Glutamatergic neuron (in vitro differentiated cells): ENCODE data around the gene TOP1. TPM values are rescaled to one million over a fixed set of nuclear protein-coding genes. Genes with fewer than 3 reads are reported as not detected.

Experiments used
- DNase-seq: peaks from one replicate; pipeline ENCODE4 v3.0.0; 2022
- H3K27ac Mint-ChIP-seq: one replicate; pipeline ENCODE4 v1.8.0; 2020; ENCODE audit warnings: mild to moderate bottlenecking, mixed read lengths, inconsistent platforms; ENCODE audit not compliant: unreplicated experiment
- H3K27me3 Mint-ChIP-seq: one replicate; pipeline ENCODE4 v1.8.0; 2020; ENCODE audit warnings: mild to moderate bottlenecking, moderate library complexity, mixed read lengths, inconsistent platforms; ENCODE audit not compliant: unreplicated experiment
- H3K36me3 Mint-ChIP-seq: one replicate; pipeline ENCODE4 v1.8.0; 2020; ENCODE audit warnings: mild to moderate bottlenecking, mixed read lengths, inconsistent platforms; ENCODE audit not compliant: unreplicated experiment
- H3K4me1 Mint-ChIP-seq: one replicate; pipeline ENCODE4 v1.8.0; 2020; ENCODE audit warnings: mild to moderate bottlenecking, low read depth, mixed read lengths, inconsistent platforms; ENCODE audit not compliant: unreplicated experiment
- H3K4me3 Mint-ChIP-seq: one replicate; pipeline ENCODE4 v1.8.0; 2020; ENCODE audit warnings: mild to moderate bottlenecking, mixed read lengths, inconsistent platforms; ENCODE audit not compliant: unreplicated experiment
- H3K9me3 Mint-ChIP-seq: one replicate; pipeline ENCODE4 v1.8.0; 2020; ENCODE audit warnings: mild to moderate bottlenecking, moderate library complexity, mixed read lengths, inconsistent platforms; ENCODE audit not compliant: unreplicated experiment
- CTCF ChIP-seq: fragments of 200-600 bp; sonication (generic); IDR thresholded peaks from one replicate; pipeline ENCODE4 v1.5.0; 2021; ENCODE audit not compliant: partially characterized antibody, unreplicated experiment
- total RNA-seq: library from RNA; stranded (reverse); fragmentation: NEBNext Ultra II Directional; extraction: Animal tissue kit (Norgen Biotek cat#: 25700); gene quantifications from one replicate; pipeline ENCODE4 v1.2.1, GENCODE V29; 2021; ENCODE audit not compliant: unreplicated experiment

Gene TOP1
- total RNA-seq, 1 donor from 2014 or later, result 68.7 TPM

- Mint-ChIP-seq H3K4me3 (no peak overlapping the region), H3K27me3 (peaks cover 19% of the 10 kb centered on the region), H3K36me3 (peaks cover 11% of the 10 kb centered on the region), H3K4me1 (peaks cover 47% of the 10 kb centered on the region), H3K27ac (peak overlapping the region; percentile 43), H3K9me3 (peaks cover 5% of the 10 kb centered on the region)
- TF ChIP-seq CTCF, result no peak
- DNase-seq, result no peak
These were observed 126.6 kb downstream of the TOP1 start for GRCh38 chr20:41155261-41155660.

GRCh38 chr20:41158082-41158625, 129.5 kb downstream of the TOP1 start:
- Mint-ChIP-seq H3K4me1 (peaks cover 36% of the 10 kb centered on the region), H3K36me3 (peaks cover 16% of the 10 kb centered on the region), H3K9me3 (peaks cover 10% of the 10 kb centered on the region), H3K4me3 (no peak overlapping the region), H3K27me3 (peaks cover 6% of the 10 kb centered on the region), H3K27ac (peak overlapping the region; percentile 15)
- DNase-seq, result no peak
- no peak for TF ChIP-seq CTCF

- H3K36me3 Mint-ChIP-seq, result peaks cover 16% of the 10 kb centered on the region
These were observed 130.9 kb downstream of the TOP1 start for GRCh38 chr20:41159547-41159946.

GRCh38 chr20:41160686-41161085, 132.1 kb downstream of the TOP1 start:
- H3K27ac Mint-ChIP-seq, result peak overlapping the region; percentile 65
- TF ChIP-seq CTCF, result no peak
- no peak overlapping the region for H3K4me3 Mint-ChIP-seq
- peaks cover 13% of the 10 kb centered on the region for H3K9me3 Mint-ChIP-seq
- H3K27me3 Mint-ChIP-seq, result peaks cover 6% of the 10 kb centered on the region
- H3K4me1 Mint-ChIP-seq, result peaks cover 23% of the 10 kb centered on the region
- peaks cover 16% of the 10 kb centered on the region for H3K36me3 Mint-ChIP-seq
- DNase-seq, result no peak

More at GRCh38 chr20:41159547-41159946, 130.9 kb downstream of the TOP1 start:
- TF ChIP-seq CTCF, result no peak
- Mint-ChIP-seq H3K4me1 (peaks cover 28% of the 10 kb centered on the region), H3K4me3 (peak overlapping the region; percentile 43), H3K27me3 (peaks cover 10% of the 10 kb centered on the region), H3K9me3 (peaks cover 16% of the 10 kb centered on the region), H3K27ac (peak overlapping the region; percentile 63)
- no peak for DNase-seq

- DNase-seq, result no peak
- H3K27me3 Mint-ChIP-seq, result peaks cover 10% of the 10 kb centered on the region
These were observed 133.3 kb downstream of the TOP1 start for GRCh38 chr20:41161886-41162285.

More at GRCh38 chr20:41161886-41162285, 133.3 kb downstream of the TOP1 start:
- Mint-ChIP-seq H3K4me3 (no peak overlapping the region), H3K36me3 (peaks cover 16% of the 10 kb centered on the region), H3K4me1 (peaks cover 18% of the 10 kb centered on the region), H3K9me3 (peaks cover 17% of the 10 kb centered on the region), H3K27ac (no peak overlapping the region)
- TF ChIP-seq CTCF, result no peak
